NAMALWA (cell line): Measurements from ENCODE around the gene CTAGE9.

Experiments used
- DNase-seq: peaks from one replicate; pipeline ENCODE4 v3.0.0-alpha.2; 2015; ENCODE audit warnings: low spot score

CTAGE9 gene

DNA sequence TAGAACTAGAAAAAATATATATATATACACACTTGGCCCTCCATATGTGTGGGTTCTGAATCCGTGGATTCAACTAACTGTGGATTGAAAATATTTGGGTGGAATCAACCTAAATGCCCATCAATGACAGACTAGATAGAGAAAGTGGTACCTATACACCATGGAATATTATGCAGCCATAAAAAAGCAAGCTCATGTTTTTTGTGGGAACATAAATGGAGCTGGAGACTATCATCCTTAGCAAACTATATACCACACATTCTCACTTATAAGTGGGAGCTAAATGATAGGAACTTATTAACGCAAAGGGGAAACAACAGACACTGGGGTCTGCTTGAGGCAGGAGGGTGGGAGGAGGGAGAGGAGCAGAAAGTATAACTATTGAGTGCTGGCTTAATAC, 37.6 kb downstream of the CTAGE9 start:
- no peak for DNase-seq

GRCh38 chr6:131669891-131670290, 40.9 kb downstream of the CTAGE9 start:
- DNase-seq: no peak

GRCh38 chr6:131663578-131664165, 47.1 kb downstream of the CTAGE9 start:
- DNase-seq: no peak

DNA sequence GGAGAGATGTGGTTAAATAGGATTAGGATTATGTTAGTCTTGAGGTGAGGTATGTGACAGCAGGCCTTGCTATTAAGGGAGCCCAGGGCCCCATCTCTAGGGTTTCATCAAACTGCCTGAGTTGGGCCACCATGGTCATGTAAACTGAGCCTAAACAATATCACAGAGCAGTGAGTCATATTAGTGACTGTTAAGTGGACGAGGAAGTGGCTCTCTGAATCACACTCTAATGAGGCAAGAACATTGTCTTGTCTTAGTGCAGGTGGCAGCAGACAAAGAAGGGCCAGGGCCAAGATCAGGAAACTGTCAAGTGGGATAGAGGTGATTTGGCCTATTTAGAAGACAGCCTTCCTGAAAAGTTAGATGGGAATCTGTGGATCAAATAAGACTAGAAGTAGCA, 50.6 kb downstream of the CTAGE9 start:
- no peak for DNase-seq
